Mononuclear cell (primary cell): ENCODE measurements around the gene GXYLT2. TPM values are rescaled to one million over a fixed set of nuclear protein-coding genes. Genes with fewer than 3 reads are reported as not detected.
"Not testable (repeated sequence)": the region's sequence is repeated elsewhere in the genome, so short reads cannot be mapped to it uniquely, and the experiment has no call there.

ENCODE experiments used
- H3K27me3 ChIP-seq: 2 replicates; pipeline ENCODE4 v1.6.0; 2011; ENCODE audit warnings: low read length, control low read depth; ENCODE audit not compliant: insufficient read depth
- H3K4me1 ChIP-seq: 2 replicates; pipeline ENCODE4 v1.5.1; 2011; ENCODE audit warnings: mild to moderate bottlenecking, low read length, control low read depth; ENCODE audit not compliant: insufficient read depth
- H3K4me3 ChIP-seq: 2 replicates; pipeline ENCODE4 v1.5.1; 2011; ENCODE audit warnings: mild to moderate bottlenecking, low read length, moderate library complexity
- H3K9me3 ChIP-seq: 2 replicates; pipeline ENCODE4 v1.5.1; 2011; ENCODE audit warnings: low read depth, mild to moderate bottlenecking, control low read depth, low read length
- total RNA-seq: library from RNA; depleted of rRNA; stranded (reverse); fragments of >200 nt; gene quantifications from one replicate; pipeline ENCODE4 v1.2.3, GENCODE V29; 2012

GXYLT2 gene
- total RNA-seq, 1 donor: 0.21 TPM

DNA sequence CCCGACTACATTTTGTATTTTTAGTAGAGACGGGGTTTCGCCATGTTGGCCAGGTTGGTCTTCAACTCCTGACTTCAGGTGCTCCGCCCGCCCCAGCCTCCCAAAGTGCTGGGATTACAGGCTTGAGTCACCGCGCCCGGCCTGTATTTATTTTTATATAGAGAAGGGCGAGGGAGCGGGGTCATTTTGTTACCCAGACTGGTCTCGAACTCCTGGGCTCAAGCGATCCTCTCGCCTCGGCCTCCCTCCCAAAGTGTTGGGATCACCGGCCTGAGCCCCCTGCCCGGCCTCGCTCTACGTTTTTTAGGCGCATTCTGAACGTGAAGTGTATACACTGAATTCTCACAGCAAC, 108.3 kb downstream of the GXYLT2 start:
- H3K27me3 ChIP-seq: no peaks in the 10 kb centered on the region
- no peaks in the 10 kb centered on the region for H3K9me3 ChIP-seq
- H3K4me3 ChIP-seq: peak overlapping the region; percentile 82
- peaks cover 34% of the 10 kb centered on the region for H3K4me1 ChIP-seq

DNA sequence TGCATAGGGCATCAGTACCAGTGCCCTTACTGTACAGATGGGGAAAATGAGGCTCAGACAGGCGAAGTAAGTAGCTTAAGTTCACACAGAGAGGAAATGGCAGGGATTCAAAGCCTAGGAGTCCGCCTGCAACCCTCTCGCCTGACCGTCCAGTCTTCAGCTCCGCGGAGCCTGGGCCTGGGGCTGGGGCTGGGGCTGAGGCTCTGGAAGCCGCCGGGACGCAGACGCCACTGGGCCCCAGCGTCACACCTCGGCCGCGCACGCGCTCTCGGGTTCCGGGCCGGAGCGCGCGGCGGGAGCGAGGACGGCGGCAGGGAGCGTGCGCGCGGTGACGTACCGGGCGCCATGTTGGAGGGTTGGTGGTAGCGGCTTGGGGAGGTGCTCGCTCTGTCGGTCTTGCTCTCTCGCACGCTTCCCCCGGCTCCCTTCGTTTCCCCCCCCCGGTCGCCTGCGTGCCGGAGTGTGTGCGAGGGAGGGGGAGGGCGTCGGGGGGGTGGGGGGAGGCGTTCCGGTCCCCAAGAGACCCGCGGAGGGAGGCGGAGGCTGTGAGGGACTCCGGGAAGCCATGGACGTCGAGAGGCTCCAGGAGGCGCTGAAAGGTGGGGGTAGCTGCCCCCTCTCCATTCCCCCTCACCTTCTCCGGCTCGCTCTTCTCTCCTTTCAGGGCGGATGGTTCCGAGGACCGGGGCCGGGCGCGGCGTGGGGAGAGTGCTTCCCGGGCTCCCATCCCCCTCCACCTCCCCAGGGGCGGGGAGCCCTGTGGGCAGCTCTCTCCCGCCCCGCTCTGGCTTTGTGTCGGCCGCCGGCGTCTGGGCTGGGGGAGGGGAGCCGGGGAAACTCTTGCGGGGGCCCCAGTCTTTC, 108.9 kb downstream of the GXYLT2 start, which contains the start of gene PPP4R2:
PPP4R2 (plus strand) TSS at position 339 of the 861 bp plus-strand sequence; CDS start at position 566, 227 bp downstream.
- H3K9me3 ChIP-seq: no peaks in the 10 kb centered on the region
- no peaks in the 10 kb centered on the region for H3K27me3 ChIP-seq
- H3K4me1 ChIP-seq: peaks cover 40% of the 10 kb centered on the region
- H3K4me3 ChIP-seq: peak within 1 kb of the TSS; percentile 82

DNA sequence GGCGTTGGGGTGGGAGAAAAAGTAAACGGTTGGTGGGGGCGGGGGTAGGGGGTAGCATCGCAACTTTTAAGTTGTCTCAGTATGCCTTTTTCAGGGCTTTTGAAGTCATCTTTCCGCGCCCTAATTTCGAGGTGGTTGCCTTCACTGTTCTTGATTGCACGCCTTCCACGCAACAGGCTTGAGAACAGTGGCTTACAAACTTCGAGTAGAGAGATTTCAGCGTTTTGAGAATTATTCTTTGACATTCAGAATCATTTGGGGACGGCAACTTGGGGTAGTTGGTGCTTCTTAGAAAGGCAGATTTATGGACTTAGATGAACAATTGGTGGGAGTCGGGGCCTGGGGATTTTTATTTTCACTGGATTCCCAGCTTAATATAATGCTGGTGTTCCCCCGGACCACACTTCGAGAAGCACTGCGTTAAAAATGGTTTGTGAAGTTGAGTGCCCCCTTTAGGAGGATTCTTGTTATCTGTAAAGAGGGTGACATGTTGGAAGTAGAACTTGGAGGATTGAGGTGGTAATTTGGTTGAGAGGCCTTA, 109.6 kb downstream of the GXYLT2 start:
- peaks cover 45% of the 10 kb centered on the region for H3K4me1 ChIP-seq
- no peaks in the 10 kb centered on the region for H3K9me3 ChIP-seq
- peak overlapping the region; percentile 82 for H3K4me3 ChIP-seq
- no peaks in the 10 kb centered on the region for H3K27me3 ChIP-seq

DNA sequence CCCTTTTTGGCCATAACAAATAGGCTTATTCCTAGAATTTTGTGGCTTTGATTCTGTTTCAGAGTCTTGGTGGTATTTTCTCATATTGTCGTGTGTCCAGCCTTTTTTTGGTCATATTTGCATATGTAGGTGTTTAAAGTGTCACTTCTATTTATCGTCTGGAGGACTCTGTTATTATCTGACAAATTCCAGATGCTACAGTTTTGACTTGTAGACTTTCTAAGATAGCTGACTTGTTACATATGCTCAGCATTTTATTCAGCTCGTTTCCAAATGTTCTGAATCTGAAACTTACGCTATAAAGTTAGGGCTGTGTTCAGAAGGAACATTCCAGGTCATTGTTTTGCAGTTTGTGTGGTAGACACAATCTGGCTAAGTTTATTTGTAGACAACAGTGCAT, 110.6 kb downstream of the GXYLT2 start:
- Histone ChIP-seq H3K4me3 (peak overlapping the region; percentile 82), H3K27me3 (no peaks in the 10 kb centered on the region), H3K4me1 (peaks cover 45% of the 10 kb centered on the region), H3K9me3 (no peaks in the 10 kb centered on the region)

DNA sequence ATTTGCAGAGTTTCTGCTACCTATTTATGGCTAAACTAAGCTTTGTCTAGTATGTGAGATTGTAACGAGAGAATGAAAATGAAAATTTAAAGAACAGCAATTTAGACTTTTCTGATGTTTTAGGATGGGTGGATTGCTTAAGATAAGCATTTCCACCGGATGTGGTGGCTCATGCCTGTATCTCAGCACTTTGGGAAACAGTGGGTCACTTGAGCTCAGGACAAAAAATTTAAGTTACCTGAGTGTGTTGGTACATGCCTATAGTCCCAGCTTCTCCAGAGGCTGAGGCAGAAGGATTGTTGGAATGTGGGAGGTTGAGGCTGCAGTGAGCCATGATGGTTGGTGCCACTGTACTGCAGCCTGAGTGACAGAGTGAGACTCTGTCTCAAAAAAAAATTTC, 112.1 kb downstream of the GXYLT2 start:
- Histone ChIP-seq H3K9me3 (no peaks in the 10 kb centered on the region), H3K4me1 (peaks cover 51% of the 10 kb centered on the region), H3K4me3 (no peak overlapping the region), H3K27me3 (no peaks in the 10 kb centered on the region)

DNA sequence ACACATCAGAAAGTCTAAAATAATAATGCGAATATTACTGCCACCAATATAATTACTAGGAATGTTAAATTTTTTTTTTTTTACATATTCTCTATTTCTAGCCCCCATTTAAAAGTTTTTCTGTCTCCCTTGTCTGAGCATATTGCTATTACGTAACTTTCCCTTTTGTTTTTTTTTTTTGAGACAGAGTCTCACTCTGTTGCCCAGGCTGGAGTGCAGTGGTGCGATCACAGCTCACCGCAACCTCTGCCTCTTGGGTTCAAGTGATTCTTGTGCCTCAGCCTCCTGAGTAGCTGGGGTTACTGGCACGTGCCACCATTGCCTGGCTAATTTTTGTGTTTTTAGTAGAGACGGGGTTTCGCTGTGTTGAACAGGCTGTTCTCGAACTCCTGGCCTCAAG, 115.2 kb downstream of the GXYLT2 start:
- not testable (repeated sequence) for H3K4me3 ChIP-seq, H3K9me3 ChIP-seq, H3K27me3 ChIP-seq
- peaks cover 45% of the 10 kb centered on the region for H3K4me1 ChIP-seq

DNA sequence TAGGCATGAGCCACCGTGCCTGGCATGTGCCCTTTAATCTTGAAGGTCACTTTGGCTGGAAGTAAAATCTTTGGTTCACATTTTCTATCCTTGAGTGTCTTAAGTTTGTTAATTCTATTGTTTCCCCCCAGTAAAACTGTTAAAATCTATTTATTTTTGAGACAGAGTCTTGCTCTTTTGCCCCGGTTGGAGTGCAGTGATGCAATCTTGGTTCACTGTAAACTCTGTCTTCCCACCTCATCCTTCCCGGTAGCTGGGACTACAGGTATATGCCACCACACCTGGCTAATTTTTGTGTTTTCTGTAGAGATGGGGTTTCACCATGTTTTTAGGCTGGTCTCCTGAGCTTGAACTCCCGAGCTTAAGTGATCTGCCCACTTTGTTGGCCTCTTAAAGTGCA, 116.5 kb downstream of the GXYLT2 start:
- Histone ChIP-seq H3K9me3 (no peaks in the 10 kb centered on the region), H3K4me1 (peaks cover 36% of the 10 kb centered on the region), H3K4me3 (no peak overlapping the region), H3K27me3 (no peaks in the 10 kb centered on the region)

DNA sequence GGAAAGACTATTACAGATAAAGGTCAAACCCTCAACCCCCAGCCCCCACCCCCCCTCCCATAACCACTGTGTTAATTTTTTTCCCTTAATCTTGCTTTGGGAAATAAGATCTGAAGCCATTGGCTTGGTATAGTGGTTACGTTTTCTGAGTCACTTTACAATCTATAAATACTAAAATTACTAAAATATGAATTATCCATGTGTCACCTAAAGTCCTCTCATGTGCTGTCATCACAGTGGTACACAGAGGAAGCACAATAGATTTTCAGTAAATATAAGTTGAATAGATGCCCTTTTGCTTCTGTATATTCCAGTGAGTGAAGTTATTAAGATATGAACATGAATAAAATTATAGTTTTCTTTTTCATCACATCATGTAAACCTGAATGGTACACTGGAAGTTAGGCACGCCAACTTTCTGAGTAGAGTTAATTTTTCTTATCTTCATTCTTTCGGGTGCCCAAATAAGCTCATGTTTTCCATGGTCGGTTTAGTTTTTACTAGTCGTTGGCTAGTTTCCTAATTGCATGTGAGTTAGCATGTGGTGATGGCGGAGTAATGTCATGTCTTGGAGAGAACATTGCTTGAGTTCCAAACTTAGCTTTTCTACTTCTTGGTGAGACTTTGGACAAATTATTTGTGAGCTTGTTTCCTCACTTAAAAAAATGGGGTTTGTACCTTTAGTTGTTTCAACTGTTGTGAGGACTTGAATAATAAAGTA, 120.3 kb downstream of the GXYLT2 start:
- H3K4me1 ChIP-seq: peaks cover 19% of the 10 kb centered on the region
- no peaks in the 10 kb centered on the region for H3K9me3 ChIP-seq
- H3K4me3 ChIP-seq: no peak overlapping the region
- H3K27me3 ChIP-seq: no peaks in the 10 kb centered on the region

DNA sequence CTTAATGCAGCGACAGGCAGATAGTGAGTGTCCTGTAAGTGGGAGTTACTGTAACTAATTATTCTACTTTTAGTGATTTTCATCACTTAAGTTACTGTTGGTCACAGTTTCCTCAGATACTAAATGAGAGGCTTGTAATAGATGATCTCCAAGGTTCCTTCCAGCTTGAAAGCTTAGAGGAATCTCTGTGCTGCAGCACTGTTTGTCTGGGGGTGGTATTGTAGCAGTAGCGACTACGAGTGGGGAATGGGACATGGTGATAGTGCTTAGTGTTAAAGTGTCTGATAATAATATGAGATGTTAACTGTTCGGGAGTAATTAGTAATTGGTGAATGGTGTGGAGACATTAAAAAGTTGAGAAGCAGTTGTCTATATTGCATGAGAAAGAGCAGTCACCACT, 121.2 kb downstream of the GXYLT2 start:
- no peaks in the 10 kb centered on the region for H3K9me3 ChIP-seq
- H3K27me3 ChIP-seq: no peaks in the 10 kb centered on the region
- H3K4me1 ChIP-seq: peaks cover 21% of the 10 kb centered on the region
- H3K4me3 ChIP-seq: no peak overlapping the region

DNA sequence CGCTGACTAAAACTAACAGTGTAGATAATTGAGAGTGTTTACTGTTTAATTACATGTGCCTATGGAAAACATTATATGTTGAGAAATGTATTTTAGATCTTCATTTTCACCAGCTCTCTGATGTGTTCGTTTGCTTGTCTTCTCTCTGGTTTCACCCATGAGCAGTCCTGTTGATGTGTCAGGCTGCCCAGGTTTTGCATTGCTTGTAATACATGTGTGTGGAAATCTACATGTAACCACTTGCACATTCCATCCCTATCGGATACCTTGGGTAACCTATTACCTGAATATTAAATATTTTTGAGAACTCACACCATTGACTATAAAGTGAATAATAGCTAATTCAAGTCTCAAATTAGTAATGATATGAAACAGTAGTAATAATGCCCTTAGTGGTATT, 121.9 kb downstream of the GXYLT2 start:
- no peak overlapping the region for H3K4me3 ChIP-seq
- peaks cover 16% of the 10 kb centered on the region for H3K4me1 ChIP-seq
- no peaks in the 10 kb centered on the region for H3K27me3 ChIP-seq
- no peaks in the 10 kb centered on the region for H3K9me3 ChIP-seq

DNA sequence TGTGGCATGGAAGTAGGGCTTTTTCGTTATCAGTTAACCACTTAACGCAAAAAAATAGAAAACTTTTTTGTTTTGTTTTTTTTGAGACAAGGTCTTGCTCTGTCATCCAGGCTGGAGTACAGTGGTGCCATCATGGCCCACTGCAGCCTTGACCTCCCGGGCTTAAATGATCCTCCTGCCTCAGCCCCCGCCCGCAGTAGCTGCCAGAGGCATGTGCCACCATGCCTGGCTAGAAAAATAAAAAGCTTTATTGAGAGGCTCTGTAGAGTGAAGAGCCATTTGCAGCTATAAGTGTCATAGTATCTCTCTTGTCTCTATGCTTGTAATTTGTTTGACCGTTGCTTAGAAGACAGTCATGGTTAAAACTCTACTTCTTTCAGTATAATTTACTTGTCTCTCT, 122.3 kb downstream of the GXYLT2 start:
- H3K9me3 ChIP-seq: no peaks in the 10 kb centered on the region
- no peak overlapping the region for H3K4me3 ChIP-seq
- no peaks in the 10 kb centered on the region for H3K27me3 ChIP-seq
- peaks cover 16% of the 10 kb centered on the region for H3K4me1 ChIP-seq

DNA sequence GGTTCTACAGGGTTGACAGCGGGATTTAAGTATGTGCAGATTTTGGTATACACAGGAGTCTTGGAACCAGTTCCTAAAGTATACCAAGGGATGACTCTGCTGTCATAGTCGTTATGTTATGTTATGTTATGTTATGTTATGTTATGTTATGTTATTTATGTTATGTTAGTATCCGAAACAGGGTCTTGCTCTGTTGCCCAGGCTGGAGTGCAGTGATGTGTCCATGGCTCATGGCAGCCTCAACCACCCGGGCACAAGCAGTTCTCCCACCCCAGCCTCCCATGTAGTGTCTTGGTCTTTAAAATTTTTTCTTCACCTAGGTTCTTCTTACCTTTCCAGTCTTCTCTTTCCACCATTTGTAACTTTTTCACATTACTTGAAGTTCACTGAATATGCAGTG, 130.5 kb downstream of the GXYLT2 start:
- no peaks in the 10 kb centered on the region for H3K9me3 ChIP-seq
- H3K27me3 ChIP-seq: no peaks in the 10 kb centered on the region
- no peak overlapping the region for H3K4me3 ChIP-seq
- H3K4me1 ChIP-seq: peaks cover 14% of the 10 kb centered on the region

DNA sequence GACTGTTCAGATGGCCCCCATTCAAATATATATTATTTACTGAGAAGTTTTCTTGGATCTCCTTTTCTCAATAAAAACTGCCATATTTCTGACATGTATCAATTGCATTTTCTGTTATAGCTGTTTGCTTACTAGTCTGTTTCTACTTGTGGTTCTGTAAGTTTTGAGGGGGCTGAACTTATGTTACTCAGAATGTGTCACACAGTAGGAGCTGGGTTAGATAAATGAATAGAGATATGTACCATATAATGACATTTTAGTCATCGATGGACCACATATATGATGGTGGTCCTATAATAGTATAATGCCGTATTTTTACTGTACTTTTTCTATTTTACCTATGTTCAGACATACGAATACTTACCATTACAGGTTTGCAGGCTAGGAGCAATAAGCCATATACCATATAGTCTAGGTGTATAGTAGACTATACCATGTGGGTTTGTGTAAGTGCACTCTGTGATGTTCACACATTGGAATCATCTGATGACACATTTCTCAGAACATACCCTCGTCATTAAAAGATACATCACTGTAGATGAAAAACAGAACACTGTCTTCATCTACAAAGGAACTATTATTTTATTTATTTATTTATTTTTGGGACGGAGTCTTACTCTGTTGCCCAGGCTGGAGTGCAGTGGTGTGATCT, 131.1 kb downstream of the GXYLT2 start:
- Histone ChIP-seq H3K9me3 (no peaks in the 10 kb centered on the region), H3K4me1 (peaks cover 11% of the 10 kb centered on the region), H3K27me3 (no peaks in the 10 kb centered on the region), H3K4me3 (no peak overlapping the region)

DNA sequence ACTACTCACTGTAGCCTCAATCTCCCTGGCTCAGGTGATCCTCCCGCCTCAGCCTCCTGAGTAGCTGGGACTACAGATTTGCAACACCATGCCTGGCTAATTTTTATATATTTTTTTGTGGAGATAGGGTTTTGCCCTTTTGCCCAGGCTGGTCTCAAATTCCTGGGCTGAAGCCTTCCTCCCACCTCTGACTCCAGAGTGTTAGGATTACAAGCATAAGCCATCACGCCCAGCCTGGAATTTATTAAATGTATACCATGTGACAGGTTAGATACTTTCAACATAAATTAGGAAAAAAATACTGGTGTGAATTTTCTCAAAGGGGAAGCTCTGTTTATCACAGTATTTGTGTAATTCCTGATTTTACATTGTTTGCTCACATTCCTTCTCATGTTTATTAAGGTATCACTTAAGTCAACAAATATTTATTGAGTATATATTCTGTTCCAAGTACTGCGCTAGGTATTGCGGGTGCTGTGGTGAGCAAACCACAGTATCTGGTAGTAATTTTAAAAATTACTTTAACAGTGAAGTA, 133.5 kb downstream of the GXYLT2 start:
- peaks cover 11% of the 10 kb centered on the region for H3K4me1 ChIP-seq
- no peaks in the 10 kb centered on the region for H3K27me3 ChIP-seq
- H3K9me3 ChIP-seq: no peaks in the 10 kb centered on the region
- H3K4me3 ChIP-seq: no peak overlapping the region

DNA sequence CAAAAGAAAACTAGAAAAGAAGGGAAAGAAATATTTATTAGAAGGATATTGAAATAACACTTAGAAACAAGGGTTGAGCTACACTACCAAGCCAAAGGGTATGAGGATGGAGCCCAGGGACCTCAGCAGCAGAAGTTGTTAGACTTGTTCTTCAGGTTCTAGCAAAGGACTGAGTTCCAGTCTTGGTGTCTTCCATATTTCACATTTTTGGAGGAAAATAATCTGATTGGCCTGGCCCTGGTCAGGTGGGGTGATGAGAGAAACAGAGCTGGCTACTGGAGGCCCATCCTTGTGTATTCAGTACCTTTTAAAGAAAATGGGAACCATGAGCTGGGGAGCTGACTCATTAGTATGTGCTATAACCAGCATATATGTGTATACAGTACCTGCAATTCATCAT, 137.0 kb downstream of the GXYLT2 start:
- Histone ChIP-seq H3K27me3 (no peaks in the 10 kb centered on the region), H3K9me3 (no peaks in the 10 kb centered on the region), H3K4me1 (peaks cover 28% of the 10 kb centered on the region), H3K4me3 (no peak overlapping the region)
